Right atrium auricular region (tissue), 2 donors: ENCODE data around the gene SORL1. TPM values are rescaled to one million over a fixed set of nuclear protein-coding genes. Genes with fewer than 3 reads are reported as not detected.

Experiments
- DNase-seq: peaks from one replicate; pipeline ENCODE4 v3.0.0-alpha.2; 2019; ENCODE audit warnings: low spot score
- H3K27ac ChIP-seq, 2 donors: fragments of 200-600 bp; sonication (generic); 1 replicate in 1 of 2; 2 replicates in 1 of 2; pipeline ENCODE4 v1.5.1; 2016 to 2019
- H3K27me3 ChIP-seq, 2 donors: fragments of 200-600 bp; sonication (generic); one replicate each; pipeline versions ENCODE4 v1.5.1 to v1.6.0; 2017 to 2019
- H3K36me3 ChIP-seq: fragments of 200-600 bp; sonication (generic); one replicate; pipeline ENCODE4 v1.5.1; 2016
- H3K4me1 ChIP-seq, 2 donors: fragments of 200-600 bp; sonication (generic); one replicate each; pipeline versions ENCODE4 v1.5.1 to v1.6.0; 2017 to 2019
- H3K4me3 ChIP-seq, 2 donors: fragments of 200-600 bp; sonication (generic); 1 replicate in 1 of 2; 2 replicates in 1 of 2; pipeline ENCODE4 v1.5.1; 2017 to 2019; ENCODE audit warnings: mild to moderate bottlenecking in 1 of 2, moderate library complexity in 1 of 2
- H3K9me3 ChIP-seq, 2 donors: fragments of 200-600 bp; sonication (generic); one replicate each; pipeline ENCODE4 v1.5.1; 2019
- total RNA-seq, 2 donors: library from RNA; depleted of rRNA; stranded (reverse); fragments of >200 nt; gene quantifications; one replicate each; pipeline ENCODE4 v1.1.0, GENCODE V29; 2016
- TF ChIP-seq, protein P1 (sequence below), 2 donors: fragments of 200-600 bp; sonication (generic); IDR thresholded peaks; one replicate each; pipeline ENCODE4 v1.5.1; 2019; ENCODE audit warnings: antibody characterized with exemption in 2 of 2

SORL1 gene
- total RNA-seq, 2 donors from 2014 or later: 6.4 to 7.5 TPM

DNA sequence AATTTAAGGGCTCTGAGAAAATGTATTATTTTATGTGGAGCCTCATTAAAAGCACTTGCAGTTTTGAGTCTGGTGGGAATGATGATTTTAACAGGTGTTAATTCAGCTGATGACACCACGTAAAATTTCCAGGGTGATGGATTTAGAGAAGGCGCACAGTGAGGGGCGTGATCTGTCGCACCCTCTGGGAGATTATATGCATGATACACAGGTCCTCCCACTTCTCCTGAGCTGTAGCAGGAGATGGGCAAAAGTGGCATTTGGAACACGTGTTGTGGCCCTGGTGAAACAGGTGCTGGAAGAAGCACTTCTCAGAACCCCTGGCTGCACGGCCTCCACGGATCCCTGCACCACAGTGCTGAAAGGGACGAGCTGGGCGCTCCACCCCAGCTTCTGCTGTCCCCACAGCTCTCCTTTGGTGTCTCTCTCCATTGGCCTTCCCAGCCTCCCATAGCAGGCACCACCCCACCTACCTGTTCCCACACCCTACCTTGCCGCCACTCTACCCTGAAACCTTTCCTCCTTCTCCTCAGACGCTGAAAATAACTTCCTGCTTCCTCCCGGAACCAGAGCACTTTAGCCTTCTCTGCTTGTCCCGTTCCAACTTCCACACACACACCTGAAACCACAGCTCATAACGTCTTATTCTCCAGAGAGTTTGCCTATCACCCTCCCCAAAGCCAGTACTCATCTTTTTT is 6.9 kb upstream of the SORL1 start:
- no peaks in the 10 kb centered on the region for H3K9me3 ChIP-seq
- H3K36me3 ChIP-seq: no peaks in the 10 kb centered on the region
- no peak overlapping the region for H3K27ac ChIP-seq
- no peaks in the 10 kb centered on the region for H3K27me3 ChIP-seq
- DNase-seq: no peak
- no peak overlapping the region for H3K4me3 ChIP-seq
- TF ChIP-seq, protein P1, sequence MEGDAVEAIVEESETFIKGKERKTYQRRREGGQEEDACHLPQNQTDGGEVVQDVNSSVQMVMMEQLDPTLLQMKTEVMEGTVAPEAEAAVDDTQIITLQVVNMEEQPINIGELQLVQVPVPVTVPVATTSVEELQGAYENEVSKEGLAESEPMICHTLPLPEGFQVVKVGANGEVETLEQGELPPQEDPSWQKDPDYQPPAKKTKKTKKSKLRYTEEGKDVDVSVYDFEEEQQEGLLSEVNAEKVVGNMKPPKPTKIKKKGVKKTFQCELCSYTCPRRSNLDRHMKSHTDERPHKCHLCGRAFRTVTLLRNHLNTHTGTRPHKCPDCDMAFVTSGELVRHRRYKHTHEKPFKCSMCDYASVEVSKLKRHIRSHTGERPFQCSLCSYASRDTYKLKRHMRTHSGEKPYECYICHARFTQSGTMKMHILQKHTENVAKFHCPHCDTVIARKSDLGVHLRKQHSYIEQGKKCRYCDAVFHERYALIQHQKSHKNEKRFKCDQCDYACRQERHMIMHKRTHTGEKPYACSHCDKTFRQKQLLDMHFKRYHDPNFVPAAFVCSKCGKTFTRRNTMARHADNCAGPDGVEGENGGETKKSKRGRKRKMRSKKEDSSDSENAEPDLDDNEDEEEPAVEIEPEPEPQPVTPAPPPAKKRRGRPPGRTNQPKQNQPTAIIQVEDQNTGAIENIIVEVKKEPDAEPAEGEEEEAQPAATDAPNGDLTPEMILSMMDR (IDR thresholded peaks at IDR 0.05): no peak
- H3K4me1 ChIP-seq: no peaks in the 10 kb centered on the region

DNA sequence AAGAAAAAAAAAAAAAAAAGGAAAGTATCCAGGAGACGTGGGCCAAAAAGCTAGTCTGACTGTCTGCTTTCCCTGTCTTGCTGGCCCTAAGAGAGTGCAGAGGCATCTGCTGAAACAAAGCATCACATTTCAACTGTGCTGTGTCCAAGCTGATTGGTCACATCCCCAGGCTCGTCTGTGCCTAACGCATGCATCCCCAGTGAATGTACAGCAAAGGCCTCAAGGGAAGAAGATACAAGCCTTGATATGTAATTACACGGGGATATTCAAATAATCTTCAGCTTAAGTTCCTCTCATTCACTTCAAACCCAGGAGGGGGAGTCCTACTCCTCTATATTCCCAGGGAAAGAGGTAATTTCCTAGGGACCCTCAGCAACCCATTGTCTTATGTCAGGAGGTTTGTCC is 5.4 kb upstream of the SORL1 start:
- H3K4me3 ChIP-seq: no peak overlapping the region
- no peaks in the 10 kb centered on the region for H3K36me3 ChIP-seq
- H3K27me3 ChIP-seq: no peaks in the 10 kb centered on the region
- TF ChIP-seq, protein P1 (IDR thresholded peaks at IDR 0.05): no peak
- no peak for DNase-seq
- no peaks in the 10 kb centered on the region for H3K9me3 ChIP-seq
- H3K4me1 ChIP-seq: peaks cover 0 to 6% of the 10 kb centered on the region in 2 donors
- H3K27ac ChIP-seq: no peak overlapping the region

DNA sequence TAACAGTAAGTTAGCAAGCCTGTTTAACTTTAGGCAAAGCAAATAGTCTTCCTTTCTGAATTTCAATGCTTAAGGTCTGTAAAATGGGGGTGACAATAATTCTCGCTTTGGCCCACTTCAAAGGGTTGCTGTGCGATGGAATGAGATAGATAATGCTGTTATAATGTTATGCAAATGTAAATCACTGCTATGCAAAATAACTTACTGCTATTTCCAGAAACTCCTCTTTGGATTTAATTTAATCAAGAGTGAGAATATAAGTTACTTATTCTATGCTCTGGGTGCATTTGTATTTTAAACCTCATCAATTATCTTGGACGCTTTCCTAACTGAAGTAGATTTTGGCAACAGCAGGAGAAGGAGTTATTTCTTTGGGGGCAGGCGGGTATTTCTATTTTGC is 4.1 kb upstream of the SORL1 start:
- no peak overlapping the region for H3K4me3 ChIP-seq
- H3K36me3 ChIP-seq: no peaks in the 10 kb centered on the region
- TF ChIP-seq, protein P1 (IDR thresholded peaks at IDR 0.05): no peak
- H3K9me3 ChIP-seq: no peaks in the 10 kb centered on the region
- H3K27me3 ChIP-seq: no peaks in the 10 kb centered on the region
- DNase-seq: no peak
- H3K27ac ChIP-seq: no peak overlapping the region
- H3K4me1 ChIP-seq: peaks cover 0 to 16% of the 10 kb centered on the region in 2 donors

DNA sequence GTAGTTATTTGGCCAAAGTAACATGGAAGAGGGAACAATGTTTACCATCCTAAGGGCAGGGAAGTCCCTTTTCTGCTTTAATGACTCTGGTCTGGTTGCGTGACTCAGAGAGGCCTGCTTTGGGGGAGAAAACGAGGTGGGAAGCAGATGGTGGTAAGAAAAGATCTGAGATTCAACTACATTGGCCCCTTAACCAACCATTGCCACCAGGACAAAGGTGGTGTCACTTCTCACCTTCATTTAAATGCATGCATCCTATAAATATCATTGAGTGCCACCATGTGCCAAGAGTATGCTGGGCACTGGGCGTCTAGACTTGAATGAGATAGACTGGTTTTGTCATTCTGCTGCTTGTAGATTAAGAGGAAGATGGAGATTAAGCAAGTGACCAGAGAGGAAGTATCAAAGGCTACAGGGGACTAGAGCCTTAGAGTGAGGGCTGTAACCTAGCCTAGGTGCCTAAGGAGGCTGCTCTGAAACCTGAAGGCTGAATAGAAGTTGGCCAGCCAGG is 3.6 kb upstream of the SORL1 start:
- Histone ChIP-seq H3K36me3 (no peaks in the 10 kb centered on the region), H3K27me3 (no peaks in the 10 kb centered on the region), H3K27ac (no peak overlapping the region), H3K9me3 (no peaks in the 10 kb centered on the region), H3K4me1 (peaks cover 0 to 16% of the 10 kb centered on the region in 2 donors), H3K4me3 (no peak overlapping the region)
- DNase-seq: no peak
- TF ChIP-seq, protein P1 (IDR thresholded peaks at IDR 0.05): no peak

GRCh38 chr11:121449123-121449522 is 3.0 kb upstream of the SORL1 start:
- Histone ChIP-seq H3K9me3 (no peaks in the 10 kb centered on the region), H3K27ac (no peak overlapping the region), H3K4me3 (no peak overlapping the region), H3K27me3 (no peaks in the 10 kb centered on the region), H3K4me1 (peaks cover 0 to 16% of the 10 kb centered on the region in 2 donors), H3K36me3 (no peaks in the 10 kb centered on the region)
- no peak for DNase-seq
- TF ChIP-seq, protein P1 (IDR thresholded peaks at IDR 0.05): no peak

DNA sequence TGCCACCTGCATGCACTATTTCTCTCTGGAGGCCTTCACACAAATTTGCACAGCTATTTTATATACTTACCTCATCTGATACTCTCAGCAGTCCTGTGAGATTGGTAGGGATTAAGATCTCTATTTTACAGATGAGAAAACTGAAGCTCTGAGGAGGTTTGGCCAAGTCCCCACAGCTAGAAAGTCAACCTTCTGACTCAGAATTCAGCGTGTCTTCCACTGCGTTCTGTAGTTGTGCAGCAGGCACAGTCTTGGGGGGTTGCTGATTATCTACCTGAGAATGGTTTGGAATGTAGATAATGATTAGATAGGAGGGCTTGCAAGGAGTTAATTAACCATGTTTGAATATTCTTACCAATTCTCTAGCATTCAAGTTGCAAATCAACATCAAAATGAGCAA is 2.5 kb upstream of the SORL1 start:
- Histone ChIP-seq H3K4me1 (peaks cover 0 to 16% of the 10 kb centered on the region in 2 donors), H3K27ac (no peak overlapping the region), H3K36me3 (no peaks in the 10 kb centered on the region), H3K27me3 (no peaks in the 10 kb centered on the region), H3K9me3 (no peaks in the 10 kb centered on the region), H3K4me3 (no peak overlapping the region)
- TF ChIP-seq, protein P1 (IDR thresholded peaks at IDR 0.05): no peak
- DNase-seq: no peak
